GM18858 (cell line): ENCODE data around the gene BTBD10.

Source experiments
- ATAC-seq: cut with Tn5 transposase; IDR thresholded peaks from one replicate; pipeline ENCODE4 v1.9.1; 2021; ENCODE audit not compliant: unreplicated experiment

BTBD10 gene

GRCh38 chr11:13341026-13341425 lies 122.0 kb downstream of the BTBD10 start:
- ATAC-seq, result no peak

GRCh38 chr11:13339195-13340153 lies 123.5 kb downstream of the BTBD10 start:
- no peak for ATAC-seq

GRCh38 chr11:13338427-13339069 lies 124.5 kb downstream of the BTBD10 start:
- no peak for ATAC-seq

- ATAC-seq, result no peak
Observed at GRCh38 chr11:13338019-13338426, 125.0 kb downstream of the BTBD10 start.
